HG02840 (cell line): ENCODE results near the gene OSER1.
"Not testable (repeated sequence)": the region's sequence is repeated elsewhere in the genome, so short reads cannot be mapped to it uniquely, and the experiment has no call there.

ENCODE experiments used
- ATAC-seq: cut with Tn5 transposase; IDR thresholded peaks from one replicate; pipeline ENCODE4 v1.9.1; 2021; ENCODE audit warnings: mild to moderate bottlenecking, moderate library complexity, moderate number of reproducible peaks; ENCODE audit not compliant: unreplicated experiment, low FRiP score

The OSER1 gene

DNA sequence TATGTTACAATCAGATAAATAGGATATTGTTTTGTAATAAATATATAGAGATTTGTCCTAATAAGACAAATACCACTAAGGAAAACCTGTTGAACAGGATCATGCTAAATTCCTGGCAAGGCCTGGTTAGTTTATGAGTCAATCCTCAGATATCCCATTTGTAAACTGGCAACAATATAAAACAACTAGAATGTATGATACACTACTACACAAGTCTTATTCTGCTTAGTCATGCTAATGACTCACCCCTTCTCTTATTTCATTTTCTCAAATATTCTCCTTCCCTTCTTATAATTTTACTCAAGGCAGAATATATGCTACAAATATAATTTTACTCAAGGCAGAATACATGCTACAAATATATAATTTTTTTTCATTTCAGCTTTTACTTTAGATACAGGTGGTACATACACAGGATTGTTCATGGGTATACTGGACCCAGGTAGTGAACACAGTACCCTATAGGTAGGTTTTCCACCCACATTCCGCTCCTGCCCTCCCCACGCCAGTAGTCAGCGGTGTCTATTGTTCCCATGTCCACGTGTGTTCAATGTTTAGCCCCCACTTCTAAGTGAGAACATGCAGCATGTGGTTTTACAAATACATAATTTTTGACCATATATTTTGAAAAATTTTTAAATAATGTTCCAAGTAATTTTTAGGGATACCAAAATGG, 6.3 kb downstream of the OSER1 start:
- ATAC-seq = no peak

- no peak for ATAC-seq
These were observed 7.4 kb downstream of the OSER1 start for GRCh38 chr20:44203161-44203560.

DNA sequence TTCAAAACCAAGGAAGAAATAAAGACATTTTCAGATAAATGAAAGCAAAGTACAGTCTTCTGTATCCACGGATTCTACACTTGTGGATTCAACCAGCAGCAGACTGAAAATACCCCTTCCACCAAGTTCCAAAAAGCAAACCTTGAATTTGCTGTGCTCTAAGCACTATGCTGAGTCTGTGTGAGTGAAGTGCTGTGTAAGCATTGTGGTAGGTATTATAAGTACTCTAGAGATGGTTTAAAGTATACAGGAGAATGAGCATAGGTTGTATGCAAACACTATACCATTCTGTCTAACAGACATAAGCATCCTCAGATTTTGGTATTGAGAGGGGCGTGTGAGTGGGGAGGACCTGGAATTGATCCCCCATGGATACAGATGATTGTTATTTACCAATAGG, 9.6 kb downstream of the OSER1 start:
- ATAC-seq = no peak

DNA sequence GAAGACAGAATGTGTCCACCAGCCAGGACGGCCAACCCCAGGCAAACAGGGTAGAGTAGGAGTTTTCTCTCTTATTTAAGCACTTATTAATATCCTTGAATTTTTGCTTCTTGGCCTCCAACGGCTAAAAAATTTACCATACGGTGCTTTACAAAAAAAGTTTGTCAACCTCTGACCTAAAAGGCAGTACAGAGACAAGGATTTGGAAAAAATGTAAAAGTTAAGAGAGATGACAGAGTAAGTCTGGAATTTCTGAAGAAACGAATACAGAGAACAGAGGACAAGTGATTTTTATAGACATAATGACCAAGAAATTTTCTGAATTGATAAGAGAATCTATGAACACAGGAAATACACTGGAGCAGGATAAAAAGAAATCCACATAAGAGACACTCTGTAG, 10.2 kb downstream of the OSER1 start:
- no peak for ATAC-seq

GRCh38 chr20:44199877-44200276, 10.7 kb downstream of the OSER1 start:
- ATAC-seq = no peak

- ATAC-seq = no peak
These were observed 11.7 kb downstream of the OSER1 start for GRCh38 chr20:44198872-44199271.

GRCh38 chr20:44196271-44196670, 14.3 kb downstream of the OSER1 start:
- no peak for ATAC-seq

- no peak for ATAC-seq
These were observed 15.0 kb downstream of the OSER1 start for GRCh38 chr20:44195605-44196004.

DNA sequence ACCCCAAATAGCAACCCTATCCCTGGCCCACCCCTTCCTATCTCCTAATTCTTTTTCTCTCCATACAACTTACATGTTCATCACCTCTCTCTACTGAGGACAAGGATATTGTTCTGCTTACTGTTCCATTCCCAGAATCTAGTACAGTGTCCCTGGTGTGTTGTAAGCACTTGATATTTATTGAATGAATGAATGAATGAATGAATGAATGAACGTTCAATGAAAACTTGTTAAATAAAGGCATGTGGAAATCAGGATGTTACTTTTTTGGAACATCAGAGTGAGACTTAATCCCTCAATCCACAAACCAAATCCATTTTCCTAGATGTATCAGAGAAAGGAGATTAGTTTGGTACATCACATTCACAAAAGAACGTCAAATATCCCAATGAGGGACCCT, 16.8 kb downstream of the OSER1 start:
- ATAC-seq = no peak

GRCh38 chr20:44191640-44192039, 18.9 kb downstream of the OSER1 start:
- ATAC-seq = not testable (repeated sequence)

DNA sequence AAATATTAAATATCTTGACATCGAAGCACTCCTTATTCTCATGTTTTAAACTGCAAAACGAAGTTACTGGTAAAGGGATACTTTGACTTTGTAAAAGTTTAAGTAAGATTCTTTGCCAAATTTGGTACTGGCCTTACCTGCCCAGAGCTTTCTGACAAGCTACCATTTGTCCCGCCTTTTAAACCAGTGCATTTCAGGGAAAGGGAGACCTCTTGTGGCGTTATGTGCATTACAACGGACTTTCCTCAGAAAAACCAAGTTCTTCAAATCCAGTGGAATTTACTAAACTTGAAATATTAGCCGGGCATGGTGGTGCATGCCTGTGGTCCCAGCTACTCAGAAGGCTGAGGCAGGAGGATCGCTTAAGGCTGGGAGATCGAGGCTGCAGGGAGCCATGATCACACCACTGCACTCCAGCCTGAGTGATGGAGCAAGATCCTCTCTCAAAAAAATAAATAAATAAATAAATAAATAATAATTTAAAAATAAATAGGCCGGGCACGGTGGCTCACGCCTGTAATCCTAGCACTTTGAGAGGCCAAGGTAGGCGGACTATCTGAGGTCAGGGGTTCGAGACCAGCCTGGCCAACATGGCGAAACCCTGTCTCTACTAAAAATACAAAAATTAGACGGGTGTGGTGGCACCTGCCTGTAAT, 20.2 kb downstream of the OSER1 start:
- not testable (repeated sequence) for ATAC-seq

GRCh38 chr20:44188752-44189151, 21.8 kb downstream of the OSER1 start:
- ATAC-seq = no peak

DNA sequence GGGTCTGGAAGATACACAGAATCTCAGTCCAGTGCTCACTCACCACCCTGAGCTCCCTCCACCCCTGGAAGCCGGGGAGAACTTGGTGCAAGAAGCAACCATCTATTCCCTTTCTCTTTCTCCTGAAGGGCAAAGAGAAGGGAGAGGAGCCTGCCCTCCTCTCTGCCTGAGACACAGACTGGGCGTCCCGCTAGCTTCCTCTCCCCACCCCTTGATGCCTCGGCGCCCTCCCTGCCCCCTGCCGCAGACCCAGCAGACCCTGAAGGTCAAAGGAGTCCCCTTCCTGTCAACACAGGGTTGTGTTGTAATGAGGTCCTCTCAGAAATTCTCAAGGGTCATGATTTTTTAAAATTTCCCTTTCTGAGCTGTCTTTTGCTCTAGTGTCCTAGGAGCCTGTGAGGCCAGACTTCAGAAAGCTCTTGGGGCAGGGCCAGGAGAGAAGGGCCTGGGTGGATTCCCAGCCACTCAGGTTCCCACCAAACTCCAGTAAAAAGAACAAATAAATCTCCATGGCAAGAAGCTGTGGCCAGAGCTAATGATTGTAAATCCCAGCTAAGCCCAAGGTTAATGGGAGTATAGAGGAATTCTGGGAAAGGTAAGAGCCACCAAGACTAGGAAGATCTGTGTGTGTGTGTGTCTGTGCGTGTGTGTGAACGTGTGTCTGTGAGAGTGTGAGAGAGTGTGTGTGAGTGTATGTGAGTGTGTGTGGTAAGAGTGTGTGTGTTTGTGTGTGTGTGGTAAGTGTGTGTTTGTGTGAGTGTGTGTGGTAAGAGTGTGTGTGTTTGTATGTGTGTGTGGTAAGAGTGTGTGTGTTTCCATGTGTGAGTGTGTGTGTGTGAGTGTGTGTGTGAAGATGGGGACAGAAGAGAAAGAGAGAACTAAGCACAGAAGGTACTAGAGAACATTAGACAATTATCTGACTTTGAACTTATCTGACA, 22.5 kb downstream of the OSER1 start:
- no peak for ATAC-seq

GRCh38 chr20:44187054-44187771, 23.4 kb downstream of the OSER1 start, which contains the start of gene JPH2:
JPH2 (minus strand) TSS chr20:44187188; CDS start chr20:44186705, 483 bp downstream.
- ATAC-seq = no peak

- ATAC-seq = no peak
These were observed 23.9 kb downstream of the OSER1 start for GRCh38 chr20:44186674-44187053.

DNA sequence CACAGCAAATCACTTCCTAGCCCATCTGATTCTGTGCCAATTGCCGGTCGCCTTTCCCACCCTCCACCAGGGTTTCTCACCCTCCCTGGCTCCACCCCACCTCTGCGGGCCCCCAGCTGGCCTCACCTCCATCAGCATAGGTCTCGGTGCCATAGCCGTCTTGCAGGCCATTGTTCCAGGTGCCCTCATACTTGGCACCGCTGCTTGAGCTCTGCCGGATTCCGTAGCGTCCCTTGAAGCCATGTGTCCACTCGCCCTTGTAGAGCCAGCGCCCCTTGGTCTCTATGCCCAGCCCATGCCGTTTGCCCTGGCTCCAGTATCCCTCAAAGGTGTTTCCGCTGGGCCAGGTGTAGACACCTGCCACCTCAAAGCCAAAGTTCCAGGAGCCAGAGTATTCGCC, 24.4 kb downstream of the OSER1 start:
- ATAC-seq = no peak

DNA sequence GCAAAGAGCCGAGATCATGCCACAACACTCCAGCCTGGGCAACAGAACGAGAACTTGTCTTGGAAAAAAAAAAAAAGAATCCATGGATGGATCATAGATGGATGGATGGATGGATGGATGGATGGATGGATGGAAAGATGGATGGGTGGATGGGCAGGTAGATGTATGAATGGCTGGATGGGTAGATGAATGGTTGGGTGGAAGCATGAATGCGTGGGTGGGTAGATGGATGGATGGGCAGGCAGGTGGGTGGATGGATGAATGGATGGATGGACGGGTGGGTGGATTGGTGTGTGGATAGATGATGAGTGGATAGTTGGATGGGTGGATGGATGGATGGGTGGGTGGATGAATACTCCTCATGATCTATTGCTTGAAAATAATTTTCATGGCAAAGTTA, 25.0 kb downstream of the OSER1 start:
- no peak for ATAC-seq

GRCh38 chr20:44183282-44183681, 27.3 kb downstream of the OSER1 start:
- no peak for ATAC-seq

- no peak for ATAC-seq
These were observed 27.7 kb downstream of the OSER1 start for GRCh38 chr20:44182863-44183262.

GRCh38 chr20:44182135-44182765, 28.3 kb downstream of the OSER1 start:
- ATAC-seq = no peak
